ENCODE results near the gene NARS2.

GRCh38 chr11:78605296-78605695, 30.6 kb upstream of the NARS2 start:
- TF ChIP-seq EP300 (IDR thresholded peaks at IDR 0.05; ENCODE audit: borderline replicate concordance) (no peak), YY1 (IDR thresholded peaks at IDR 0.05; ENCODE audit: low read depth) (no peak), CREB1 (IDR thresholded peaks at IDR 0.05; ENCODE audit: low read depth) (no peak), NFIC (IDR thresholded peaks at IDR 0.05) (no peak), TAF1 (IDR thresholded peaks at IDR 0.05; ENCODE audit: low read depth) (no peak), REST (IDR thresholded peaks at IDR 0.05; ENCODE audit: low read depth) (no peak), RAD21 (IDR thresholded peaks at IDR 0.05; ENCODE audit: low read depth) (no peak), CEBPB (IDR thresholded peaks at IDR 0.05) (no peak), ZBTB7A (IDR thresholded peaks at IDR 0.05; ENCODE audit: low read depth) (no peak), FOXM1 (IDR thresholded peaks at IDR 0.05; ENCODE audit: borderline replicate concordance, low read depth) (no peak), TEAD4 (IDR thresholded peaks at IDR 0.05) (no peak)
- TF ChIP-seq, protein P1, sequence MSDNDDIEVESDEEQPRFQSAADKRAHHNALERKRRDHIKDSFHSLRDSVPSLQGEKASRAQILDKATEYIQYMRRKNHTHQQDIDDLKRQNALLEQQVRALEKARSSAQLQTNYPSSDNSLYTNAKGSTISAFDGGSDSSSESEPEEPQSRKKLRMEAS (IDR thresholded peaks at IDR 0.05) = no peak
- TF ChIP-seq, protein P2, sequence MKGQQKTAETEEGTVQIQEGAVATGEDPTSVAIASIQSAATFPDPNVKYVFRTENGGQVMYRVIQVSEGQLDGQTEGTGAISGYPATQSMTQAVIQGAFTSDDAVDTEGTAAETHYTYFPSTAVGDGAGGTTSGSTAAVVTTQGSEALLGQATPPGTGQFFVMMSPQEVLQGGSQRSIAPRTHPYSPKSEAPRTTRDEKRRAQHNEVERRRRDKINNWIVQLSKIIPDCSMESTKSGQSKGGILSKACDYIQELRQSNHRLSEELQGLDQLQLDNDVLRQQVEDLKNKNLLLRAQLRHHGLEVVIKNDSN (IDR thresholded peaks at IDR 0.05) = no peak
